Caco-2 (cell line): ENCODE data around the gene ITGB2. TPM values are rescaled to one million over a fixed set of nuclear protein-coding genes. Genes with fewer than 3 reads are reported as not detected.
"Not testable (repeated sequence)": the region's sequence is repeated elsewhere in the genome, so short reads cannot be mapped to it uniquely, and the experiment has no call there.

Experiments
- BruUV-seq: library from RNA; stranded (reverse); fragments of 400-500 nt; replicated peaks from 2 replicates; lab custom pipeline; 2021; lab: Mats Ljungman, UMichigan
- CTCF ChIA-PET: fragments of 300-600 bp; sonication (Branson Sonifier 250); formaldehyde crosslinking; loops from one replicate; lab custom pipeline; 2022; ENCODE audit warnings: antibody characterized with exemption; lab: Charles Lee
- POLR2A ChIA-PET: fragments of 300-600 bp; sonication (Branson Sonifier 250); formaldehyde crosslinking; loops from one replicate; lab custom pipeline; 2022; ENCODE audit warnings: antibody characterized with exemption; lab: Charles Lee
- DNase-seq, 2 experiments: peaks; one replicate each; pipeline versions ENCODE4 v3.0.0 to v3.0.0-alpha.2; 2020 to 2022
- H3K27me3 ChIP-seq: replicated peaks from 2 replicates; pipeline ENCODE4 v1.6.0; 2011; ENCODE audit warnings: low read length; ENCODE audit not compliant: control insufficient read depth, insufficient read depth
- H3K36me3 ChIP-seq: 2 replicates; pipeline ENCODE4 v1.5.1; 2011; ENCODE audit warnings: low read length; ENCODE audit not compliant: control insufficient read depth, insufficient read depth
- H3K4me1 ChIP-seq: fragments of 250-450 bp; sonication (Bioruptor Pico); 2 replicates; pipeline ENCODE4 v1.5.1; 2020; ENCODE audit warnings: mild to moderate bottlenecking
- H3K4me3 ChIP-seq: 2 replicates; pipeline ENCODE4 v1.5.1; 2011; ENCODE audit warnings: low read depth, mild to moderate bottlenecking, control low read depth, low read length
- H3K9me3 ChIP-seq: fragments of 250-450 bp; sonication (Bioruptor Pico); 2 replicates; pipeline ENCODE4 v1.5.1; 2020; ENCODE audit warnings: mild to moderate bottlenecking, moderate library complexity
- H3K27ac Mint-ChIP-seq: one replicate; pipeline ENCODE4 v1.8.0; 2022; ENCODE audit warnings: mixed read lengths; ENCODE audit not compliant: unreplicated experiment
- H3K27me3 Mint-ChIP-seq: one replicate; pipeline ENCODE4 v1.8.0; 2022; ENCODE audit warnings: mixed read lengths; ENCODE audit not compliant: insufficient read depth, unreplicated experiment
- H3K36me3 Mint-ChIP-seq: one replicate; pipeline ENCODE4 v1.8.0; 2022; ENCODE audit warnings: mild to moderate bottlenecking, mixed read lengths; ENCODE audit not compliant: insufficient read depth, unreplicated experiment
- H3K4me1 Mint-ChIP-seq: one replicate; pipeline ENCODE4 v1.8.0; 2022; ENCODE audit warnings: low read depth, mixed read lengths; ENCODE audit not compliant: unreplicated experiment
- H3K4me3 Mint-ChIP-seq: one replicate; pipeline ENCODE4 v1.8.0; 2022; ENCODE audit warnings: mild to moderate bottlenecking, moderate library complexity, mixed read lengths; ENCODE audit not compliant: unreplicated experiment
- H3K9me3 Mint-ChIP-seq: one replicate; pipeline ENCODE4 v1.8.0; 2022; ENCODE audit warnings: mixed read lengths; ENCODE audit not compliant: unreplicated experiment
- CTCF ChIP-seq, 2 experiments: fragments of 200-600 bp in 1 of 2; IDR thresholded peaks; 1 replicate in 1 of 2; 2 replicates in 1 of 2; pipeline versions ENCODE4 v1.5.1 to v1.8.0; 2011 to 2022; ENCODE audit warnings: antibody characterized with exemption in 1 of 2, control low read depth in 1 of 2, inconsistent platforms in 1 of 2, low read depth in 1 of 2, low read length in 1 of 2, mild to moderate bottlenecking in 1 of 2, moderate library complexity in 1 of 2; ENCODE audit not compliant: insufficient read depth in 1 of 2, severe bottlenecking in 1 of 2, unreplicated experiment in 1 of 2
- intact Hi-C: fragments of 100-400 bp; cut with micrococcal nuclease; formaldehyde crosslinking; loops from one replicate; pipeline ENCODE4 v1.10.0; 2022; ENCODE audit not compliant: unreplicated experiment
- total RNA-seq: library from RNA; stranded (reverse); gene quantifications from 2 replicates; pipeline ENCODE4 v1.2.3, GENCODE V29; 2022

ITGB2 gene
- total RNA-seq, 1 experiment from 2014 or later = 0.48 TPM

DNA sequence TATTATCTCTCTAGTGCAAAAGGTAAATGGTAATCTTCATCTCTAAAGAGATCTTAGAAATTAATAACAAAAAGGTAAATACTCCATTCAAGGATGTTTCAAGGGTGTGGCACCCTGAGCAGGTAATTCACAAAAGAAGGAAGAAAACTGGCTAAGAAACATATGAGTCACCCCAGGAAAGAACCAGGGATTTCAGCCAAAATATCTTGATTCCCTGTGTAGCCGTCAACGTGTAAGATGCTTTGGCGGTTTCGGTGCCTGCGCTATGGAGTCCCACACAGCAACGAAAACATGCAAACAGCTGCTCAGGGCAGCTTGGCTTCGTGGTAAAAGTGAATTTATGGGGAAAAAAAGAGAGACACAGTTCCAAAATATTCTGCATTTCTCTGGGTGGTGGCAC is 3.7 kb downstream of the ITGB2 start:
- no peaks in the 10 kb centered on the region; the same call in 1 of the 2 replicates for H3K27me3 ChIP-seq
- ChIA-PET POLR2A (no interaction called here), CTCF (interaction anchor here (0.6 kb wide), 1 partner anchor 269 kb away, joined by 3 read pairs; no protein-coding TSS in a partner anchor)
- H3K4me1 ChIP-seq = no peaks in the 10 kb centered on the region
- Mint-ChIP-seq H3K9me3 (no peaks in the 10 kb centered on the region), H3K4me3 (no peak overlapping the region), H3K27ac (no peak overlapping the region), H3K27me3 (peaks cover 7% of the 10 kb centered on the region), H3K36me3 (no peaks in the 10 kb centered on the region), H3K4me1 (no peaks in the 10 kb centered on the region)
- no peak for TF ChIP-seq CTCF (IDR thresholded peaks at IDR 0.05; ENCODE audit: insufficient read depth in 1 of 2, low read depth in 1 of 2, low read length in 1 of 2, severe bottlenecking in 1 of 2, unreplicated experiment in 1 of 2)
- DNase-seq = no peak
- H3K4me3 ChIP-seq = no peak overlapping the region
- BruUV-seq = no TSS peak
- no peaks in the 10 kb centered on the region for H3K9me3 ChIP-seq
- intact Hi-C loops = no loop called here
- H3K36me3 ChIP-seq = no peaks in the 10 kb centered on the region

- Mint-ChIP-seq H3K4me1 (no peaks in the 10 kb centered on the region), H3K36me3 (no peaks in the 10 kb centered on the region), H3K9me3 (no peaks in the 10 kb centered on the region), H3K27me3 (peaks cover 1% of the 10 kb centered on the region), H3K4me3 (no peak overlapping the region), H3K27ac (no peak overlapping the region)
- no peaks in the 10 kb centered on the region for H3K4me1 ChIP-seq
- no TSS peak for BruUV-seq
- H3K4me3 ChIP-seq = no peak overlapping the region
- CTCF ChIA-PET = no interaction called here
- no peaks in the 10 kb centered on the region for H3K9me3 ChIP-seq
- intact Hi-C loops = no loop called here
- no peaks in the 10 kb centered on the region for H3K27me3 ChIP-seq
- POLR2A ChIA-PET = no interaction called here
- TF ChIP-seq CTCF (IDR thresholded peaks at IDR 0.05; ENCODE audit: insufficient read depth in 1 of 2, low read depth in 1 of 2, low read length in 1 of 2, severe bottlenecking in 1 of 2, unreplicated experiment in 1 of 2) = no peak
- DNase-seq = no peak
- H3K36me3 ChIP-seq = no peaks in the 10 kb centered on the region
Measured at GRCh38 chr21:44914176-44914874, 6.4 kb downstream of the ITGB2 start.

DNA sequence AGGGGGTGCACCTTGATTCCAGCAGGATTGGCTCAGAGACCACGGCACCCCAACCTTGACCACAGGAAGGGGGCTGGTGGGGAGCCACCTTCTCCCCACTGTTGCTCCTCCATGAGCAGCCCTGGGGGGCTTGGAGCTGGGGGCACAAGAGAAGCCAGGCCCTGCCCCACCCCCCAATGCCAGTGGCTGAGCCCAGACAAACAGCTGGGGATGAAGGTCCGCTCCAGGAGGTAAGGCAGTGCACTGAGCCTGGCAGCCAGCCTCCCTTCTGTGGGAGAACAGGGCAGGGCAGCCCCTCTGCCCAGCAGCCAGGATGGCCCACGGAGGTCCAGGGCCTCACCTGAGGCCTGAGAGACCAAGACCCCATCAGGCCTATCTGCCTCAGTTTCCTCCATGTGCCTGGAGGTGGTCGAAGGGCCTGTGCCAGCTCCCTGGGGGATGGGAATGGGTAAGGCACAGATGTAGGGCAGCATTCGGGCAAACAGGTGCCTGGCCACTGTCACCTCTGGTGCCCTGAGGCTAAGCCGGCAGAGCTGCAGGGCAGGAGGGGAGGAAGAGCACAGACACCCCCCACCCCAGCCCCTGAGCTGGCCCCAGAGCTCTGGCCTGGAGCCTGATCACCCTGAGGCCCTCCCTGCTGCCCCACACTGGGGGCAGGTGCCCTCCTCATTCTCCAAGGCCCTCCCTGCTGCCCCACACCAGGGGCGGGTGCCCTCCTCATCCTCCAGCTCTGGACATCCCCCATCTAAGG is 7.1 kb downstream of the ITGB2 start:
- no peaks in the 10 kb centered on the region for H3K4me1 ChIP-seq
- Mint-ChIP-seq H3K27ac (no peak overlapping the region), H3K4me1 (no peaks in the 10 kb centered on the region), H3K27me3 (peaks cover 4% of the 10 kb centered on the region), H3K9me3 (no peaks in the 10 kb centered on the region), H3K36me3 (no peaks in the 10 kb centered on the region), H3K4me3 (no peak overlapping the region)
- DNase-seq = no peak
- TF ChIP-seq CTCF (IDR thresholded peaks at IDR 0.05; ENCODE audit: insufficient read depth in 1 of 2, low read depth in 1 of 2, low read length in 1 of 2, severe bottlenecking in 1 of 2, unreplicated experiment in 1 of 2) = no peak
- no peak overlapping the region for H3K4me3 ChIP-seq
- no peaks in the 10 kb centered on the region for H3K36me3 ChIP-seq
- intact Hi-C loops = no loop called here
- no peaks in the 10 kb centered on the region for H3K27me3 ChIP-seq
- ChIA-PET CTCF (interaction anchor here (1.1 kb wide), 1 partner anchor 120 kb away, joined by 3 read pairs; no protein-coding TSS in a partner anchor), POLR2A (no interaction called here)
- BruUV-seq = no TSS peak
- H3K9me3 ChIP-seq = no peaks in the 10 kb centered on the region

GRCh38 chr21:44912506-44913412 is 7.9 kb downstream of the ITGB2 start:
- intact Hi-C loops, H3K4me1 Mint-ChIP-seq, H3K4me3 ChIP-seq, DNase-seq, BruUV-seq, H3K27me3 ChIP-seq, H3K9me3 Mint-ChIP-seq, H3K27me3 Mint-ChIP-seq, H3K4me3 Mint-ChIP-seq, H3K9me3 ChIP-seq, H3K4me1 ChIP-seq, H3K36me3 Mint-ChIP-seq, H3K27ac Mint-ChIP-seq, POLR2A ChIA-PET, H3K36me3 ChIP-seq: not testable (repeated sequence)
- CTCF ChIA-PET = interaction anchor here (1.1 kb wide), 1 partner anchor 119 kb away, joined by 3 read pairs; no protein-coding TSS in a partner anchor
